PC-9 (cell line): ENCODE results near the gene SDHA.

Source experiments
- EZH2 ChIP-seq: fragments of 200-600 bp; sonication (generic); IDR thresholded peaks from 2 replicates; pipeline ENCODE4 v1.8.0; 2017; ENCODE audit warnings: antibody characterized with exemption, low read depth
- TF ChIP-seq, protein P1 (sequence below): fragments of 200-600 bp; sonication (generic); conservative IDR thresholded peaks from 2 replicates; pipeline ENCODE4 v1.6.1; 2017; ENCODE audit warnings: mixed run types, antibody characterized with exemption, mild to moderate bottlenecking, moderate library complexity

DNA sequence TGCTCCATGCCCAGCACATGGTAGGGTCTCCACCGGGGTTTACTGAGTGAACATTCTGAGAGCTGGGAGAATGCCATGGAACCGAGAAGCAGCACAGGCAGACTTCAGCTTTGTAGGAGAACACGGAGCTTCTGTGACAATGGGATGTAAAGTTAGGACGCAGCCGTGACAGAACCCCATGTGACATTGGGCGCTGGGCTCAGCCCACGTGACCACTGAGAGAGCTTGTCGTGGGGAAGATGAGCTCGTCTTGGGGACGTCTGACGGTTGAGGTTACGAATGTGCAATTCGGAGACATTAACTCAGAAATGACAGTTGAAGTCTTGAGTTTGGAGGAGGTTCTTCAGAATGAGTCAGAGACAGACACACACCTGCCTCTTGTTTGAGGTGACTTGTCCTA, 13.5 kb downstream of the SDHA start:
- TF ChIP-seq, protein P1, sequence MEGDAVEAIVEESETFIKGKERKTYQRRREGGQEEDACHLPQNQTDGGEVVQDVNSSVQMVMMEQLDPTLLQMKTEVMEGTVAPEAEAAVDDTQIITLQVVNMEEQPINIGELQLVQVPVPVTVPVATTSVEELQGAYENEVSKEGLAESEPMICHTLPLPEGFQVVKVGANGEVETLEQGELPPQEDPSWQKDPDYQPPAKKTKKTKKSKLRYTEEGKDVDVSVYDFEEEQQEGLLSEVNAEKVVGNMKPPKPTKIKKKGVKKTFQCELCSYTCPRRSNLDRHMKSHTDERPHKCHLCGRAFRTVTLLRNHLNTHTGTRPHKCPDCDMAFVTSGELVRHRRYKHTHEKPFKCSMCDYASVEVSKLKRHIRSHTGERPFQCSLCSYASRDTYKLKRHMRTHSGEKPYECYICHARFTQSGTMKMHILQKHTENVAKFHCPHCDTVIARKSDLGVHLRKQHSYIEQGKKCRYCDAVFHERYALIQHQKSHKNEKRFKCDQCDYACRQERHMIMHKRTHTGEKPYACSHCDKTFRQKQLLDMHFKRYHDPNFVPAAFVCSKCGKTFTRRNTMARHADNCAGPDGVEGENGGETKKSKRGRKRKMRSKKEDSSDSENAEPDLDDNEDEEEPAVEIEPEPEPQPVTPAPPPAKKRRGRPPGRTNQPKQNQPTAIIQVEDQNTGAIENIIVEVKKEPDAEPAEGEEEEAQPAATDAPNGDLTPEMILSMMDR = no peak
- no peak for TF ChIP-seq EZH2
